Measurements from ENCODE around the gene C2orf49.

Gene C2orf49

DNA sequence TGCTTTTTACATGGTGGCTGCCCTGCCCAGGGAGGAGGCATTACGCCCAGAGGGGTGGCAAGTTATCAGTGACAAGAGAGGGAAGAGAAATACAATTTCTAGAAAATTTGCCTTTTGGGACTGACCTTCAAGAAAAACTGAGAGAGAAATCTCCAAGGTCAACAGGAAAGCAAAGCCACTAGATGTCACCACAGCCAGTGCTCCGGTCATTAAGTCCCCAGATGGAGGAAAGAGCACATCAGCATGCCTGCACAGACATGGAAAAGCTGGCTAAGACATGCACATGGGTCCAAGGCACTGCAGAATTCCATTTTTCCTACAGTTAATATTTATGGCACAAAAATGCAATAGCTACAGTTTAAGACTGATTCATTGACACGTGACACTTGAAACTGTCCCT is 40.5 kb downstream of the C2orf49 start:
- no peak overlapping the region for H3K4me3 ChIP-seq (ENCODE audit: low read length)
- TF ChIP-seq CTCF (conservative IDR thresholded peaks at IDR 0.05; ENCODE audit: low read depth, low read length): no peak
- DNase-seq (ENCODE audit: low read depth): no peak

- DNase-seq (ENCODE audit: low read depth): no peak
- H3K4me3 ChIP-seq (ENCODE audit: low read length): no peak overlapping the region
Observed at GRCh38 chr2:105378276-105378840, 41.0 kb downstream of the C2orf49 start.

DNA sequence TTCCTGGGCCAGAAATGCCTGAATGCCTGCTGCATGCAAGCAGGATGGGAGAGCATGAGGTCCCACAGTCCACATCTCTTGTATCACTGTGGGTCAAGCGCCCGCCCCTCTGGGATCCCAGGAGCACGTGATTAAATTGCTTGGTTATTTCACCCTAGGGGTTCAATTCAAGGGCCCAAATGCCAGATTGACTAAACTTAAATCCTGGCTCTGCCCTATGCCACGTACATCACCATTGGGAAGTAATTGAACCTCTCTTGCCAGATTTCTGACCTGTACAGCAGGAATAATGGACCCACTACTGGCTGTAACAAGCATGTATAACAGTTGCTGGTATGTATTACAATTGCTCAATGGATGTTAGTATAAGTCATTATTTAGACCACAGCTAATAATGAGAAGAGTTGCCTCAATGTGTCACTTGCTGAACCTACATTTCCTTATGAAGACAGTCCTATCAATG is 41.6 kb downstream of the C2orf49 start:
- TF ChIP-seq CTCF (conservative IDR thresholded peaks at IDR 0.05; ENCODE audit: low read depth, low read length): no peak
- DNase-seq (ENCODE audit: low read depth): no peak
- no peak overlapping the region for H3K4me3 ChIP-seq (ENCODE audit: low read length)

More at GRCh38 chr2:105378276-105378840, 41.0 kb downstream of the C2orf49 start:
- no peak for TF ChIP-seq CTCF (conservative IDR thresholded peaks at IDR 0.05; ENCODE audit: low read depth, low read length)

DNA sequence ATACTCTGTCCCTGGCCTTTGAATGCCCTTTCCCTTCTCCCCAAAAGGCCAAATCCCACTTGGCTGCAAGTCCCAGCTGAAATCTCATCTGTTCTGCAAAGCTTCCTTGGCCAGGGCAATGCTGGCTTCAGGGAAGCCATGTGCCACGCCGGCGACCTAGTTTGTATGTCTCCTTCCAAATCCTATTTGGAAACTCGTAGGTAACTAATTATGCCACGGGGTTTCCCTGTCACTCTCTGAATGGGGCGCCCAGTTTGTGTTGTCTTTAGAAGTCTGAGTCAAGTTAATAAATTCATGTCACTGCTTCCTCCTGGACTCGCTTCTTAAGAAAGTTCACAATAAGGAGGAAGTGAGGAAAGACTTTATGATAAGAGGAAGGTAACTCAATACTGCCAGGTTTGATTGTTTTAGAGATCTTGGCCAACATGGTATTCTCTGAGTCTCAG is 42.4 kb downstream of the C2orf49 start:
- TF ChIP-seq CTCF (conservative IDR thresholded peaks at IDR 0.05; ENCODE audit: low read depth, low read length): no peak
- no peak for DNase-seq (ENCODE audit: low read depth)

DNA sequence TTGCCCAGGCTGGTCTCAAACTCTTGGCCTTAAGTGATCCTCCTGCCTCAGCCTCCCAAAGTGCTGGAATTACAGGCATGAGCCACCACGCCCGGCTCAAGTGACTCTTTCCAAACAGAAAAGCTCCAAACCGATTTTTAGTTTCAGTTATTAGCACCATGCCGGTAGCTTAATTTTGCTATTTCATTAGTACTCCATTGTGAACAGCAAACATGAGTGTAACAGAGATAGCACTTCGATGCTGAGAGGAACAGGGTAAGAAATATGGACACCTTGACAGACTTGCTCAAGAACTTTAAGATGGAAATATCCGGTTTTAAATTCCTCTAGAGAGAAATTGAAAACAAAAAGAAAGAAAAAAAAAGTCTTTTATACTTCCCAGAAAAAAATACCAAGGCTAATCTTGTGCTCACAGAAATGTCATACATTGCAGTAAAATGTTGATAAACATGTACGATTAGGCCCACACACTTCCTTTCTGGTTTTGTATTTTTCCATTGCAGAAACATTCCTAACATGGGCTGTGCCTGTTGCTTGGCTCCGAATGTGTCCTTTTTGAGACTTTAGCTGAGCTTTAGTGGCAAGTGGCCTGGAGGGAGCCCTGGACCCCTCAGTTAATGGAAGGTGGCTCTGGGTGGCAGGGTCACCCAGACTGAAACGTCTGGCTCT is 43.2 kb downstream of the C2orf49 start:
- no peak overlapping the region for H3K4me3 ChIP-seq (ENCODE audit: low read length)
- no peak for TF ChIP-seq CTCF (conservative IDR thresholded peaks at IDR 0.05; ENCODE audit: low read depth, low read length)
- no peak for DNase-seq (ENCODE audit: low read depth)

More for the DNA sequence above, 42.4 kb downstream of the C2orf49 start:
- H3K4me3 ChIP-seq (ENCODE audit: low read length): no peak overlapping the region

DNA sequence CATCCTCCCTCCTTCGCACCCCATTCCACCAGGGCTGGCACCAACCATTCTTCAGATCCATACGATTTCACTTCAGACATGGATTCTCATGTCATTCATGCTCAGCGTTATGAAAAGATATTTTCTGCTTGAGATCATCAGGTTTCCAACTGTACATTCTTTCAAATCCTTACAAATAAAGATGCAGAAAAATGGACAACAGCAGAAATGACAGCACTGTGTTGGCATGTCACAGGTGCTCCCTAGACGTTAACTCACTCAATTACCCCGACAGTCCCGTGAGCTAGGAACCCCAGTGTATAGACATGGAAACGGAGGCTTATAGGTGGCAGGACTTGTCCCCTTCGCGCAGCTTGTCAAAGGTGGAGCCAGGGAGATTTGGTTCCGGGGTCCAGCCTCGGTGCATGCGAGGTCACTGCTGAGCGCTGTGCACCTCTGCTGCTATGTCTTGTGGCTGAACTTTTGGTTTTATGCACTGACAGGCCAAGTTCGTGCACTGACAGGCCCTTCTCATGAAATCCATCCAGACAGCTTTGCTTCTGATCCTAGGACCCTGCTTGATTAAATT is 43.8 kb downstream of the C2orf49 start:
- DNase-seq (ENCODE audit: low read depth): no peak
- no peak for TF ChIP-seq CTCF (conservative IDR thresholded peaks at IDR 0.05; ENCODE audit: low read depth, low read length)
- no peak overlapping the region for H3K4me3 ChIP-seq (ENCODE audit: low read length)

DNA sequence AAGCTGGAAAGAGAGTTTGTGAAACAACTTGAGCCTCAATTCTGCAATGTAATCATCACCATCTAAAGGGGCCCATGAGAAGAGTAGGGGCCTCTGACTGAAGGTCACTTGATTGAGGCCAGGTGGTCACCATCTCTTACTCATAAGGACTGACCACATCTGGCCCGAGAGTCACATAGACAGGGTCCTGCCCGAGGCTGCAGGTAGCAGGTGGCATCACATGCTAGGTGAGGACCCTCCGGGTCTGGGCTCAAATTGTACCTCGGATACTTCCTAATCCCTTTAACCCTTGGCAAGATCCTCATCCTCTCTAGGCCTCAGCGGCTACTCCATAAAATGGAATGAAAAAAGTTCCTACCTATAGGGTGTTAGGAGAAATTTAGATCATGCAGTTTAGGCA is 44.8 kb downstream of the C2orf49 start:
- no peak for DNase-seq (ENCODE audit: low read depth)
- no peak for TF ChIP-seq CTCF (conservative IDR thresholded peaks at IDR 0.05; ENCODE audit: low read depth, low read length)
- no peak overlapping the region for H3K4me3 ChIP-seq (ENCODE audit: low read length)
